NCI-H2171 (cell line): ENCODE measurements around the gene MTHFD2.
"Not testable (repeated sequence)": the region's sequence is repeated elsewhere in the genome, so short reads cannot be mapped to it uniquely, and the experiment has no call there.

Experiments used
- DNase-seq: peaks from one replicate; lab custom pipeline; 2025; lab: John Stamatoyannopoulos, UW

Gene MTHFD2

GRCh38 chr2:74198023-74198460, 373 bp upstream of the MTHFD2 start:
- DNase-seq, result no peak

- DNase-seq, result no peak
These were observed 873 bp downstream of the MTHFD2 start for GRCh38 chr2:74199275-74199701.

GRCh38 chr2:74199871-74200305, 1.5 kb downstream of the MTHFD2 start:
- no peak for DNase-seq

- DNase-seq, result no peak
These were observed 2.8 kb downstream of the MTHFD2 start for GRCh38 chr2:74201196-74201595.

GRCh38 chr2:74201596-74201995, 3.2 kb downstream of the MTHFD2 start:
- no peak for DNase-seq

- DNase-seq, result no peak
These were observed 6.0 kb downstream of the MTHFD2 start for GRCh38 chr2:74204436-74204835.

- no peak for DNase-seq
These were observed 6.7 kb downstream of the MTHFD2 start for GRCh38 chr2:74205113-74205512.

GRCh38 chr2:74205596-74205995, 7.2 kb downstream of the MTHFD2 start:
- no peak for DNase-seq

GRCh38 chr2:74206180-74206688, 7.8 kb downstream of the MTHFD2 start:
- no peak for DNase-seq

GRCh38 chr2:74212702-74213410, 14.4 kb downstream of the MTHFD2 start:
- no peak for DNase-seq

- DNase-seq, result not testable (repeated sequence)
These were observed 17.4 kb downstream of the MTHFD2 start for GRCh38 chr2:74215771-74216170.

- DNase-seq, result no peak
These were observed 18.2 kb downstream of the MTHFD2 start for GRCh38 chr2:74216642-74217041.

- no peak for DNase-seq
These were observed 21.6 kb downstream of the MTHFD2 start for GRCh38 chr2:74219846-74220486.

GRCh38 chr2:74221091-74221490, 22.7 kb downstream of the MTHFD2 start:
- no peak for DNase-seq

- DNase-seq, result no peak
These were observed 23.3 kb downstream of the MTHFD2 start for GRCh38 chr2:74221604-74222299.

GRCh38 chr2:74222300-74222650, 23.9 kb downstream of the MTHFD2 start:
- DNase-seq, result no peak

- DNase-seq, result no peak
These were observed 25.7 kb downstream of the MTHFD2 start for GRCh38 chr2:74223941-74224770.

GRCh38 chr2:74225698-74226459, 27.5 kb downstream of the MTHFD2 start:
- no peak for DNase-seq

GRCh38 chr2:74226648-74227213, 28.3 kb downstream of the MTHFD2 start:
- peak; percentile 12 for DNase-seq

- DNase-seq, result no peak
These were observed 29.2 kb downstream of the MTHFD2 start for GRCh38 chr2:74227646-74228045.

GRCh38 chr2:74228772-74229171, 30.4 kb downstream of the MTHFD2 start:
- no peak for DNase-seq
